ENCODE results near the gene VDR.

DNA sequence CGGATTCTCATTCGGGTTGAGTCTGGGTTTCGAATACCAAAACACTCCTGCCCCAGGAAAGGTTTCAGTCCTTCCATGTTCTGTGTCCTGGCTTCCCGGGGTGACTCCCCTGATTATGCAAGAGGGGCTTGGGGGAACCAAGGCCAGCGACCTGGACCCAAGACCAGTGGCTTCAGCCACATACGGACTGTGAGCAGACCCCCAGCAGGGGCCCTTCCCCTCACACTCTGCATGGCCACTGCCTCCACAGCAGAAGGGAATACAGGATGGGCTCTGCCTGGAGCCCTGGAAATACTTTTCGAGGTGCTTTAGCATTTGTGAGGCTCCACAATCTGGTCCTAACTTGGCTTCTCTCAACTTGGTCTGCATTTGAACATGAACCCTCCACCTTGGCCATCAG is 104.2 kb downstream of the VDR start:
- TF ChIP-seq EZH2 (IDR thresholded peaks at IDR 0.05) (no peak), CTCF (IDR thresholded peaks at IDR 0.05) (no peak), EZH2phosphoT487 (IDR thresholded peaks at IDR 0.05) (no peak)
